NAMALWA (cell line): ENCODE results near the gene UNC5B.

Source experiments
- DNase-seq: peaks from one replicate; pipeline ENCODE4 v3.0.0-alpha.2; 2015; ENCODE audit warnings: low spot score

UNC5B gene

GRCh38 chr10:71239946-71240795, 27.8 kb downstream of the UNC5B start:
- DNase-seq: no peak

GRCh38 chr10:71241114-71241829, 28.9 kb downstream of the UNC5B start:
- DNase-seq: no peak

GRCh38 chr10:71241830-71242621, 29.7 kb downstream of the UNC5B start:
- DNase-seq: no peak

GRCh38 chr10:71242622-71243009, 30.2 kb downstream of the UNC5B start:
- DNase-seq: no peak

- no peak for DNase-seq
Measured at GRCh38 chr10:71243756-71244395, 31.5 kb downstream of the UNC5B start.

GRCh38 chr10:71244431-71245419, 32.4 kb downstream of the UNC5B start:
- no peak for DNase-seq

- DNase-seq: no peak
Measured at GRCh38 chr10:71245420-71246325, 33.3 kb downstream of the UNC5B start.

GRCh38 chr10:71246591-71247413, 34.4 kb downstream of the UNC5B start:
- no peak for DNase-seq

- DNase-seq: no peak
Measured at GRCh38 chr10:71247414-71247705, 35.0 kb downstream of the UNC5B start.

- no peak for DNase-seq
Measured at GRCh38 chr10:71247804-71248203, 35.4 kb downstream of the UNC5B start.

- DNase-seq: no peak
Measured at GRCh38 chr10:71248210-71248609, 35.8 kb downstream of the UNC5B start.

GRCh38 chr10:71249996-71250395, 37.6 kb downstream of the UNC5B start:
- DNase-seq: no peak

- no peak for DNase-seq
Measured at GRCh38 chr10:71250405-71250804, 38.0 kb downstream of the UNC5B start.

- DNase-seq: no peak
Measured at GRCh38 chr10:71250842-71251241, 38.5 kb downstream of the UNC5B start.

GRCh38 chr10:71251319-71251718, 38.9 kb downstream of the UNC5B start:
- no peak for DNase-seq

- no peak for DNase-seq
Measured at GRCh38 chr10:71252220-71252619, 39.9 kb downstream of the UNC5B start.

- DNase-seq: peak; percentile 70
Measured at GRCh38 chr10:71253981-71254818, 41.8 kb downstream of the UNC5B start.
